ENCODE data around the gene WAS.

- TF ChIP-seq ZNF70 (CRISPR knock-in tag; IDR thresholded peaks at IDR 0.05): no peak
- TF ChIP-seq RARB (CRISPR knock-in tag; IDR thresholded peaks at IDR 0.05): no peak
- TF ChIP-seq BACH2 (CRISPR knock-in tag; IDR thresholded peaks at IDR 0.05; ENCODE audit: borderline replicate concordance): no peak
- no peak for TF ChIP-seq ZFP30 (CRISPR knock-in tag; IDR thresholded peaks at IDR 0.05)
- TF ChIP-seq ISL1 (CRISPR knock-in tag; IDR thresholded peaks at IDR 0.05): no peak
- no peak for TF ChIP-seq CREB5 (CRISPR knock-in tag; IDR thresholded peaks at IDR 0.05; ENCODE audit: low read depth)
- no peak for TF ChIP-seq PATZ1 (CRISPR knock-in tag; IDR thresholded peaks at IDR 0.05; ENCODE audit: borderline replicate concordance)
- no peak for TF ChIP-seq CSRNP3 (CRISPR knock-in tag; IDR thresholded peaks at IDR 0.05)
- TF ChIP-seq TOX (CRISPR knock-in tag; IDR thresholded peaks at IDR 0.05; ENCODE audit: borderline replicate concordance): no peak
- no peak for TF ChIP-seq ZNF565 (CRISPR knock-in tag; conservative IDR thresholded peaks at IDR 0.05; ENCODE audit: low read depth)
- no peak for TF ChIP-seq CSDC2 (CRISPR knock-in tag; IDR thresholded peaks at IDR 0.05)
- no peak for TF ChIP-seq ARNTL (CRISPR knock-in tag; IDR thresholded peaks at IDR 0.05; ENCODE audit: borderline replicate concordance, low read depth)
Observed at GRCh38 chrX:48648336-48648751, 35.3 kb upstream of the WAS start.

All from SK-N-SH treated with all-trans-retinoic acid at 6 μM for 48 hours (cell line).